ENCODE data around the gene SGK1.
"Not testable (repeated sequence)": the region's sequence is repeated elsewhere in the genome, so short reads cannot be mapped to it uniquely, and the experiment has no call there.

The SGK1 gene

DNA sequence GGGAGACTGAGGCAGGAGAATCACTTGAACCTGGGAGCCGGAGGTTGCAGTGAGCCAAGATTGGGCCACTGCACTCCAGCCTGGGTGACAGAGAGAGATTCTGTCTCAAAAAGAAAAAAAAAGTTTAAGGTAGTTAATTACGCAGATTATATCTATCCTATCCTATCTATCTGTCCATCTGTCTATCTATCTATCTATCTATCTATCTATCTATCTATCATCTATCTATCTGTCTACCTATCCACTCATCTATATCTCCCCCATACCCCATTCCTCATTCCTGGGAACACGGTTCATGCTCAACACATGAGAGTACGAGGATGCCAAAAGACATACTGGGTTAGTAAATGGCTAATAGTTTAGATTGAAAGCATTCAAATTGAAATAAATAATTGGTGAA, 8.3 kb upstream of the SGK1 start:
- DNase-seq, result not testable (repeated sequence)

- DNase-seq, result no peak
These were observed 6.9 kb upstream of the SGK1 start for GRCh38 chr6:134324766-134325165.

GRCh38 chr6:134324141-134324540, 6.2 kb upstream of the SGK1 start:
- no peak for DNase-seq

DNA sequence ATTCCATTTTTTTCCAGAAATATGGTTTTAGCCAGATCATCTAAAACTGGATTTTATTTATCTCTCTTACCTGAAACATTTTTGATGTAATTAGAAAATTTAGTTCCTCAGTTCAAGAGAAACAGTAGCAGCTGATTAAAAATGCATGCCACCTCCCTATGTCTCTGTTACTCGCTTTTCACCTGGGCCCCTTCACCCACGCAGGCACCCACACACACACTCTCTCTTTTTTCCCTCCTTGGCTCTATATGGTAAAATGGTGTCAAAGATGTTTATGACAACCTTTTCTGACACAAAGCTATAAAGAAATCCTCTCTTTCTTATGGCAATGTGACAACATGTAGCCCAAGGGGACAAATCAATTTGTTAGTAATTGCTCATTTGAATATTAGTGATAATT, 5.8 kb upstream of the SGK1 start:
- DNase-seq, result no peak

DNA sequence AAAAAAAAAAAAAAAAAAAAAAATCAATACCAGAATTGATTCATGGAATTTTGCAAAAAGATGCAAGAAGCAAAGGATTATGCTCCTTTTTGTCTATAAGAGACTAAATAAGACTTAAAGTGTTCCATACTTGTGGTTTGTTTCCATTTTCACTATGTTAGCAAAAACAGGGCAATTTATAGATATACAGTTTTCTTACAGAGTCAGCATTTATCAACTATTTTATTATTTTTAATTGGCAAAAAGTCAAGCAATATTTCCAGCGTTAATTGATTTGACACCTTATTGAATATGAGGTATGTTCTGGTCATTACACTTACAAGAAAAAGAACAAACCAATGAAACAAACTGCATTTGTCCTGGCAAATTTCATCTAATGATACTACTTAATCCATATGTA, 5.4 kb upstream of the SGK1 start:
- no peak for DNase-seq

DNA sequence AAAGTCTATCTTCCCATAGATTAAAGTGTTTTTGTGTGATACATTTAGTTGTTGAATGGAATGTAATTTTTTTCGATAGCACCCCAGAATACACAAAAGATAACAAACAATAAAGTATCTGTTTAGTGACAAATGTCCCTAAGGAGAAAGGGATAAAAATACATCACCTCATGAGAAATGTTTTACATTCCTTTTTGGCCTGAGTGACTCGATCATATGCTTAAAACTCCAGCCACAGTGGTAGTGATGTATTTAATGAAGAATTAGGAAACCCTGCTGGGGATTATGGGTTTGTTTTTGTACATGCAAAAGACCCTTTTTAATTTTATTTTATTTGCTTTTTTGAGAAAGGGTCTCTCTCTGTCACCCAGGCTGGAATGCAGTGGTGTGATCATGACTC, 4.3 kb upstream of the SGK1 start:
- no peak for DNase-seq

DNA sequence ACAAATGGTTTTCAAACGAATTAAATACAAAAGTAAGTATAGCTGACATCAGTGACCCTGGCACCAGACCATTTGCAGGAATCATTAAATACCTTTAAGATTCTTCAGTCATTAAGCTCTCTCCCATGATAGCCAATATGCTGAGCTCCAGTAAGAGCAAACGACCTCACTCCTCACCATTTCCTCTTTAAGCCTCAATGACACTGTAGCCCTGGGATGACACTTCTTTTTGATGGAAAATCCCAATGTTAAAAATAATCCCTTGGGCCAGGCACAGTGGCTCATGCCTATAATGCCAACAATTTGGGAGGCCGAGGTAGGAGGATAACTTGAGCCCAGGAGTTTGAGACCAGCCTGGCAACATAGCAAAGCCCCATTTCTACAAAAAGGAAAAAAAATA, 3.3 kb upstream of the SGK1 start:
- no peak for DNase-seq

DNA sequence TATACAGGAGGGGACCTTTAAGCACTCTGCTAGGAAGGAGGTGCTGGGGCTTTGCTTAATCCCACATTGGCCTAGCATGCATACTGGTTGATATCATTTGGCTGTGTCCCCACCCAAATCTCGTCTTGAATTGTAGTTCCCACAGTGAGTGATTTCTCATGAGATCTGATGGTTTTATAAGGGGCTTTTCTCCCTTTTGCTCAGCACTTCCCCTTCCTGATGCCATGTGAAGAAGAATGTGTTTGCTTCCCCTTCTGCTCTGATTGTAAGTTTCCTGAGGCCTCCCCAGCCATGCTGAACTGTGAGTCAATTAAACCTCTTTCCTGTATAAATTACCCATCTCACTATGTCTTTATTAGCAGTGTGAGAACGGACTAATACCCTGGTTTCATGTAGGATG, 1.8 kb upstream of the SGK1 start:
- not testable (repeated sequence) for DNase-seq

GRCh38 chr6:134318974-134319281, 1.0 kb upstream of the SGK1 start:
- no peak for DNase-seq

- no peak for DNase-seq
These were observed 493 bp upstream of the SGK1 start for GRCh38 chr6:134318236-134318973.

DNA sequence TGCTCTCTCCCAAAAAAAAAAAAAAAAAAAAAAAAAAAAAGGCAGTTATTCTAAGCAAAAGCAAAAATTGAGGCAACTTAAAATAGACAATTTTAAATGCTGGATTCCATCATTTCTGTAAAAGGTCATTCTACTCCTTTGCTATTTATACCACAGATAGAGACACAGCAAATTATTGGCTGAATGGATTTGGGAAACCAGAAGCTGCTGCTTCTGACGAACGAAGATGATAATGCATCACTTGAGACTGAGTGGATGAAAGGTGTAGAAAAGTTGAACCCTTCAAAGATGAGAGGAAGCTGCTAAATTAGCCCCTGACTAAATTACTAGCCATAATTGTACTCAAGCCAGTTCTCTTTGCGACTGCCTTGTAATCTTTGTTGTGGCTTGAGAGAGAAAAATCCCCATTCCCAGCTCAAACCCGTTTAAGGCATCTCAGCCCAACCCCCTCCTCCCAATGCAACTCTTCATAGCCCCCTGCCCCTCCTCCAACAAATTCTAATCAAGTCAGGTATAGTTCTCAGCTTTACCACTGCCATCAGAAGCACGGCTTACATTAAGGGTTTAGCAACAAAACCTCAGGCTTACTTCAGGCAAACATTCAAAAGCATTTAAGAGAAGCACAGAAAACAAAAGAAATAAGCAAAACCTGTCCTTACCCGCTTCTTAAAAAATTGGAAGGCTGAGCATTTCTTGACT, 1.0 kb downstream of the SGK1 start:
- DNase-seq, result no peak

GRCh38 chr6:134315974-134316441, 1.9 kb downstream of the SGK1 start:
- DNase-seq, result no peak

- no peak for DNase-seq
These were observed 2.7 kb downstream of the SGK1 start for GRCh38 chr6:134315189-134315588.

DNA sequence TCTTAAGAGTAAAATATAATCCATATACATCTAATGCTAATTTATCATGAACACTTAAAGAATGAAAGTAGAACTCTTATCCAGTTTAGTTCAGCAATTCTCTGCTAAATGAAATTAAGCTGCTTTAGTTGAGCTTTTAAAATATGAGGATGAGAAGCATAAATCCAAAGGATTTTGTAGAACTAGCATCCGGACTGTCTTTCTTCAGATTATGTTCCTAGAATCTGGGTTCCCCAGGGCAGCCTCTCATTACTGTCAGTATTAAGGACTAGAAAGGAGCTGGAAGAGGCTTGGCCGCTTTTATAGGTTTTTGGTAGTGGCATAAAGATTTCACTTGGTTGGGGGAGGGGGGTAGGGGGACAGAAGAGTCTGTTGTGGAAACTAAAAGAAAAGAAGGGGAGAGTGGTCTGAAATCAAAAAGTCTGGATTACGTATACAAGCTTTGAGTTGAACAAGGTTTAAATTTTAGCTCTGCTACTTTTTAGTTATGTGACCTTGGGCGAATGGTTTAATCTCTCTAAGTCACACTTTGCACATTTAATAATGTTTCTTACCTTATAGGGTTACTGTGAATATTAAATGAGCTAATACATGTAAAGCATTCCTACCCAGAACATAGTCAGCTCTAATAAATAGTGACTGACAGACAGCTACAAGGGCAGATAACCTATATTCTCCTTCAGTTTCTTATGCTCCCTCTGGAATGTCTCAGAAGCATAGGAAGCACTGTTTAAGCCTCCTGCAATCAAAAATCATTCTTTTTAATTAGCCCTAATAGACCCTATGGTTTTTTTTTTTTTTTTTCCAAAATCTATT, 3.7 kb downstream of the SGK1 start:
- no peak for DNase-seq

GRCh38 chr6:134312038-134312660, 5.8 kb downstream of the SGK1 start:
- DNase-seq, result no peak

GRCh38 chr6:134310817-134311216, 7.1 kb downstream of the SGK1 start:
- no peak for DNase-seq

DNA sequence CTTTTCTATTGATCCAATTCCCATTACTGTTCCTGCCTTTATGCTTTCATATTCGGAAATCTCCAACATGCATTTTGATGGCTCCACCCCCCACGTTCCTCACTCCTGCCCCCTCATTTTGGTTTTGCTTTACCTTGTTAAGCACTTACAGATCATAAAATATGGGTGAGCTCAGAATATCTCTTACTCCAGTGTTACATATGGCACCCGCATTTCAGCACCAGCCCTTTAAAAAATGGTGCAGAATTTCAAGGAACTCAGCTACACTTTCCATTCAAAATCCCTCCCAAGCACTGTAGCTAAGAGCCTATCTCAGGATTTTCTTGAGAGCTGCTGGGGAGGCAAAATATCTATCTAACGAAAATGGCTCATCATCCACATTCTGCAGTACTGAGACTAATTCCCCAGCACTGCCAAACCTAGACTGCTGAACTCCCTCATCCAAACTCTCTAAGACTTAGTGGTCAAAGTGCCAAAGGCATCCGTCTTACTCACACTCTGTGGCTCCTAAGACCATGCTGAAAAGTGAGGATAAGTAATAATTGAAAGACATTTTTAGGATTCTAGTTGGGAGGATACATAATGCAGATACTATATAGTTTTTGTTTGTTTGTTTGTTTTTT, 7.8 kb downstream of the SGK1 start:
- DNase-seq, result no peak

GRCh38 chr6:134309227-134309626, 8.7 kb downstream of the SGK1 start:
- DNase-seq, result no peak

GRCh38 chr6:134308800-134309199, 9.1 kb downstream of the SGK1 start:
- no peak for DNase-seq

GRCh38 chr6:134307870-134308269, 10.0 kb downstream of the SGK1 start:
- DNase-seq, result no peak

DNA sequence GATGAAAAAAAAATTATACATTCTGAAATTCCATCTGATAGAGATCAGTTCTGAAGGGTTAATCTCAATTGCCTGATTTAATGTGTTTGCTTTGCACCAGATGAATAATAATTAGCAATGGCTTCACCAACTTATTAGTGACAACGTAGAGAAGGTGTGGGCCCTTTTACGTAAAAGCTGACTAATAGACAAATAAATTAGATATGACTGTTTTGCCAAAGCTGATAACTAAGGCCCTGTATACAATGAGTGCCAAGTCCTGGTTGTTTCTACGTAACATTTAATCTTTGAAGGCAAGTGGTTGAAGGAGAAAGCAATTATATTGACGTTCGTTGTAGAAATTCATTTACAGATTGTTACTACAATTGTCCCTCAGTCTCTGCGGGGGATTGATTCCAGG, 10.8 kb downstream of the SGK1 start:
- DNase-seq, result no peak

DNA sequence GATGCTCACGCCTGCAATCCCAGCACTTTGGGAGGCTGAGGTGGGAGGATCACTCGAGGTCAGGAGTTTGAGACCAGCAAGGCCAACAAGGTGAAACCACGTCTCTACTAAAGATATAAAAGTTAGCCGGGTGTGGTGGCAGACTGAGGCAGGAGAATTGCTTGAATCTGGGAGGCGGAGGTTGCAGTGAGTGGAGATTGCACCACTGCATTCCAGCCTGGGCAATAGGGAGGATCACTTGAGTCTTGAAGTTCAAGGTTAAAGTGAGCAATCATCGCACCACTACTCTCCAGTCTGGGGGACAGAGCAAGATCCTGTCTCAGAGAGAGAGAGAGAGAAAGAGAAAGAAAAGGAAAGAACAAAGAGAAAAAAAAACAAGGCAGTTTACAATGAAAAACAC, 13.5 kb downstream of the SGK1 start:
- DNase-seq, result not testable (repeated sequence)

- DNase-seq, result no peak
These were observed 14.0 kb downstream of the SGK1 start for GRCh38 chr6:134303891-134304290.

Measured in SW 1271 (cell line).